SK-N-SH (cell line): Measurements from ENCODE around the gene RPL11. TPM values are rescaled to one million over a fixed set of nuclear protein-coding genes. Genes with fewer than 3 reads are reported as not detected.

Source experiments
- CTCF ChIA-PET: fragments of 300-600, 350-600 bp; formaldehyde crosslinking; extraction: SDS; loops from one replicate; lab custom pipeline; 2021; lab: Yijun Ruan, JAX
- POLR2A ChIA-PET: fragments of 350-600 bp; sonication (Branson Sonifier 250); formaldehyde crosslinking; extraction: SDS; loops from one replicate; lab custom pipeline; 2020; ENCODE audit warnings: antibody characterized with exemption, inconsistent platforms; lab: Yijun Ruan, JAX
- DNase-seq: peaks from one replicate; pipeline ENCODE4 v3.0.0; 2012
- H2AFZ ChIP-seq: fragments of 200-600 bp; sonication (generic); 2 replicates; pipeline ENCODE4 v1.8.1; 2016; ENCODE audit warnings: antibody characterized with exemption, mild to moderate bottlenecking, low read depth
- H3F3A ChIP-seq: fragments of 200-600 bp; sonication (generic); replicated peaks from 2 replicates; pipeline ENCODE3; 2016; ENCODE audit warnings: antibody characterized with exemption, mild to moderate bottlenecking; ENCODE audit not compliant: insufficient read depth
- H3K27ac ChIP-seq, 2 experiments: fragments of 200-500 bp in 1 of 2; fragments of 200-600 bp in 1 of 2; sonication (Bioruptor generic) in 1 of 2; sonication (generic), shearing (Covaris generic) in 1 of 2; 2 replicates each; pipeline versions ENCODE4 v1.5.1 to v1.6.1; 2014 to 2016; ENCODE audit warnings: low read depth in 2 of 2, inconsistent platforms in 1 of 2, low read length in 1 of 2, mild to moderate bottlenecking in 1 of 2, mixed read lengths in 1 of 2
- H3K27me3 ChIP-seq: fragments of 200-600 bp; sonication (generic), shearing (Covaris generic); 2 replicates; pipeline ENCODE4 v1.6.1; 2016; ENCODE audit warnings: mixed run types; ENCODE audit not compliant: insufficient read depth
- H3K36me3 ChIP-seq, 2 experiments: fragments of 200-500 bp in 1 of 2; fragments of 200-600 bp in 1 of 2; sonication (Bioruptor generic) in 1 of 2; sonication (generic) in 1 of 2; replicated peaks in 1 of 2; 2 replicates each; pipeline versions ENCODE3 to v1.5.1; 2014 to 2016; ENCODE audit warnings: low read length in 1 of 2, mild to moderate bottlenecking in 1 of 2; ENCODE audit not compliant: insufficient read depth in 2 of 2, control insufficient read depth in 1 of 2
- H3K4me1 ChIP-seq, 2 experiments: fragments of 200-500 bp in 1 of 2; fragments of 200-600 bp in 1 of 2; sonication (Bioruptor generic) in 1 of 2; sonication (generic), shearing (Covaris generic) in 1 of 2; 2 replicates each; pipeline versions ENCODE4 v1.5.1 to v1.6.1; 2014 to 2016; ENCODE audit warnings: low read depth in 1 of 2, low read length in 1 of 2, mixed run types in 1 of 2; ENCODE audit not compliant: insufficient read depth in 2 of 2, control insufficient read depth in 1 of 2
- H3K4me2 ChIP-seq: fragments of 200-600 bp; sonication (generic), shearing (Covaris generic); 2 replicates; pipeline ENCODE4 v1.6.1; 2017; ENCODE audit warnings: mixed run types
- H3K4me3 ChIP-seq, 2 experiments: fragments of 200-500 bp in 1 of 2; fragments of 200-600 bp in 1 of 2; sonication (Bioruptor generic) in 1 of 2; sonication (generic), shearing (Covaris generic) in 1 of 2; 2 replicates each; pipeline versions ENCODE4 v1.5.1 to v1.8.1; 2014 to 2016; ENCODE audit warnings: low read depth in 2 of 2, inconsistent platforms in 1 of 2, low read length in 1 of 2, mild to moderate bottlenecking in 1 of 2, mixed read lengths in 1 of 2, moderate library complexity in 1 of 2
- H3K79me2 ChIP-seq: fragments of 200-600 bp; sonication (generic); 2 replicates; pipeline ENCODE4 v1.8.1; 2017; ENCODE audit warnings: mild to moderate bottlenecking; ENCODE audit not compliant: insufficient read depth
- H3K9ac ChIP-seq: fragments of 200-600 bp; sonication (generic); 2 replicates; pipeline ENCODE4 v1.6.1; 2017; ENCODE audit warnings: mixed run types
- H3K9me2 ChIP-seq: fragments of 200-600 bp; sonication (generic); 2 replicates; pipeline ENCODE4 v1.6.1; 2017; ENCODE audit warnings: mixed run types
- H3K9me3 ChIP-seq: fragments of 200-600 bp; sonication (generic); 2 replicates; pipeline ENCODE4 v1.6.1; 2017; ENCODE audit warnings: mixed run types, mild to moderate bottlenecking, moderate library complexity
- H4K20me1 ChIP-seq: fragments of 200-600 bp; sonication (generic); 2 replicates; pipeline ENCODE4 v1.6.1; 2017; ENCODE audit warnings: mild to moderate bottlenecking, mixed run types; ENCODE audit not compliant: insufficient read depth
- EP300 ChIP-seq, 2 experiments: IDR thresholded peaks; 2 replicates each; pipeline versions ENCODE4 v1.4.0 to v1.6.1; 2012; ENCODE audit warnings: borderline replicate concordance in 1 of 2, low read depth in 1 of 2, low read length in 1 of 2
- GABPA ChIP-seq: IDR thresholded peaks from 2 replicates; pipeline ENCODE4 v1.4.0; 2012; ENCODE audit warnings: low read depth, mild to moderate bottlenecking
- MXI1 ChIP-seq: IDR thresholded peaks from 2 replicates; pipeline ENCODE4 v1.6.1; 2012; ENCODE audit warnings: mild to moderate bottlenecking, low read depth, low read length, improper control_type of control experiment
- NRF1 ChIP-seq: IDR thresholded peaks from 2 replicates; pipeline ENCODE4 v1.6.1; 2012; ENCODE audit warnings: low read depth, mild to moderate bottlenecking, low read length
- POLR2AphosphoS5 ChIP-seq: IDR thresholded peaks from 2 replicates; pipeline ENCODE4 v1.6.1; 2012; ENCODE audit warnings: low read depth, low read length
- RAD21 ChIP-seq: IDR thresholded peaks from 2 replicates; pipeline ENCODE4 v1.6.1; 2012; ENCODE audit warnings: mild to moderate bottlenecking, low read length
- REST ChIP-seq: IDR thresholded peaks from 2 replicates; pipeline ENCODE4 v1.6.1; 2012; ENCODE audit warnings: mild to moderate bottlenecking, low read depth, low read length, moderate library complexity
- SIN3A ChIP-seq: IDR thresholded peaks from 2 replicates; pipeline ENCODE4 v1.6.1; 2012; ENCODE audit warnings: low read depth, mild to moderate bottlenecking, low read length, moderate library complexity, borderline replicate concordance
- TCF12 ChIP-seq: IDR thresholded peaks from 2 replicates; pipeline ENCODE4 v1.4.0; 2012
- USF1 ChIP-seq: IDR thresholded peaks from 2 replicates; pipeline ENCODE4 v1.4.0; 2012; ENCODE audit warnings: low read depth, borderline replicate concordance
- YY1 ChIP-seq: IDR thresholded peaks from 2 replicates; pipeline ENCODE4 v1.4.0; 2012; ENCODE audit warnings: low read depth, mild to moderate bottlenecking
- WGBS: methylation state at CpG from one replicate; pipeline ENCODE4 v1.1.6; 2017; ENCODE audit warnings: low lambda C conversion rate; 5-methylcytosine and 5-hydroxymethylcytosine counted together
- polyA plus RNA-seq, 3 experiments: library from polyadenylated mRNA; depleted of rRNA; stranded (reverse); fragments of >200 nt; gene quantifications; 2 replicates each; pipeline ENCODE4 v1.2.3, GENCODE V29; 2012
- TF ChIP-seq, protein P1 (sequence below): IDR thresholded peaks from 2 replicates; pipeline ENCODE4 v1.4.0; 2012; ENCODE audit warnings: low read depth
- TF ChIP-seq, protein P2 (sequence below): fragments of 150-350 bp; IDR thresholded peaks from 2 replicates; pipeline ENCODE4 v1.6.1; 2016; ENCODE audit warnings: mild to moderate bottlenecking, low read depth, low read length

Gene RPL11
- polyA plus RNA-seq, 1 of the 3 experiments (the other 2 are of a cell fraction) = 2,255 TPM

DNA sequence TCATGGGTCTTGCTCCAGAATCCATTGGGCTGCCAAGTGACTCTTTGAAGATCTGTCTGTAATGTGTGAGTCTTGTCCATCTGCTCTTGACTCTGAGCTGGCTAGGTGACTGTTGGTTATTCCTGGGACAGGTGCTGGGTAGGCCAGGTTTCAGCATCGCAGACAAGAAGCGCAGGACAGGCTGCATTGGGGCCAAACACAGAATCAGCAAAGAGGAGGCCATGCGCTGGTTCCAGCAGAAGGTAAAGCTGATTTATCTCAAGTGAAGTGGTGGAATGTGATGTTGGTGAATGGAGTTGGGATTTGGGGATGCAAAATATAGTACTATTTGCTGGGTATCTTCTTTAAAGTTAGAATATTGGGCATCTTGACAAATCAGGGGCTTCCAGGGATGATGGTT is 4.1 kb downstream of the RPL11 start:
- Histone ChIP-seq H3K36me3 (peaks cover 75 to 82% of the 10 kb centered on the region in 2 experiments), H2AFZ (no peak overlapping the region), H3K4me2 (peak overlapping the region; percentile 91; the same call in 1 of the 2 replicates), H3K4me3 (no peak overlapping the region; a peak in 1 of 4 replicates), H3K9me3 (no peaks in the 10 kb centered on the region), H3K27me3 (no peaks in the 10 kb centered on the region), H4K20me1 (peaks cover 87% of the 10 kb centered on the region), H3K9me2 (no peaks in the 10 kb centered on the region), H3F3A (peaks cover 27% of the 10 kb centered on the region), H3K79me2 (peaks cover 91% of the 10 kb centered on the region), H3K27ac (no peak overlapping the region), H3K9ac (no peak overlapping the region), H3K4me1 (peaks cover 19 to 36% of the 10 kb centered on the region in 2 experiments; a peak in 3 of 4 replicates)
- ChIA-PET CTCF (interaction anchor here (1.0 to 2.2 kb wide), 5 partner anchors 31 to 72 kb away, joined by 3 to 5 read pairs (median 5); no protein-coding TSS in a partner anchor), POLR2A (interaction anchor here (0.8 kb wide), 1 partner anchor 82 kb away, joined by 3 read pairs; the partner anchor contains the start of gene PITHD1)
- 98% methylated on average over 3 of the region's 3 CpGs for WGBS
- no peak for DNase-seq
- no peak for TF ChIP-seq TCF12
- TF ChIP-seq, protein P1, sequence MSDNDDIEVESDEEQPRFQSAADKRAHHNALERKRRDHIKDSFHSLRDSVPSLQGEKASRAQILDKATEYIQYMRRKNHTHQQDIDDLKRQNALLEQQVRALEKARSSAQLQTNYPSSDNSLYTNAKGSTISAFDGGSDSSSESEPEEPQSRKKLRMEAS = no peak
- TF ChIP-seq YY1 = no peak
- TF ChIP-seq NRF1 = no peak
- TF ChIP-seq USF1 = no peak
- TF ChIP-seq, protein P2, sequence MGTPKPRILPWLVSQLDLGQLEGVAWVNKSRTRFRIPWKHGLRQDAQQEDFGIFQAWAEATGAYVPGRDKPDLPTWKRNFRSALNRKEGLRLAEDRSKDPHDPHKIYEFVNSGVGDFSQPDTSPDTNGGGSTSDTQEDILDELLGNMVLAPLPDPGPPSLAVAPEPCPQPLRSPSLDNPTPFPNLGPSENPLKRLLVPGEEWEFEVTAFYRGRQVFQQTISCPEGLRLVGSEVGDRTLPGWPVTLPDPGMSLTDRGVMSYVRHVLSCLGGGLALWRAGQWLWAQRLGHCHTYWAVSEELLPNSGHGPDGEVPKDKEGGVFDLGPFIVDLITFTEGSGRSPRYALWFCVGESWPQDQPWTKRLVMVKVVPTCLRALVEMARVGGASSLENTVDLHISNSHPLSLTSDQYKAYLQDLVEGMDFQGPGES = no peak
- no peak for TF ChIP-seq MXI1
- TF ChIP-seq SIN3A = no peak
- no peak for TF ChIP-seq RAD21
- no peak for TF ChIP-seq EP300 (IDR thresholded peaks at IDR 0.05; ENCODE audit: borderline replicate concordance in 1 of 2, low read depth in 1 of 2, low read length in 1 of 2)
- TF ChIP-seq POLR2AphosphoS5 = no peak; the same call in 1 of the 2 replicates
- TF ChIP-seq GABPA = no peak
- TF ChIP-seq REST = no peak
